CD8-positive, alpha-beta memory T cell (primary cell): Measurements from ENCODE around the gene CCT7. TPM values are rescaled to one million over a fixed set of nuclear protein-coding genes. Genes with fewer than 3 reads are reported as not detected.
A peak's percentile ranks its signal among the peaks of the same experiment; 100 is the strongest.

Experiments
- CTCF ChIA-PET: fragments of 350-600 bp; sonication (Branson Sonifier 250); formaldehyde crosslinking; loops from one replicate; lab custom pipeline; 2021; ENCODE audit warnings: antibody characterized with exemption; lab: Charles Lee
- POLR2A ChIA-PET: fragments of 350-600 bp; sonication (Branson Sonifier 250); formaldehyde crosslinking; loops from one replicate; lab custom pipeline; 2021; ENCODE audit warnings: antibody characterized with exemption; lab: Charles Lee
- DNase-seq, 5 donors: peaks; one replicate each; pipeline versions ENCODE4 v3.0.0 to v3.0.0-alpha.2; 2020 to 2022; ENCODE audit warnings: mixed read lengths in 1 of 5
- H3K27ac ChIP-seq: one replicate; pipeline ENCODE4 v1.7.0; 2013; ENCODE audit warnings: low read depth, mild to moderate bottlenecking, low read length, moderate library complexity
- H3K27me3 ChIP-seq: 2 replicates; pipeline ENCODE4 v1.7.0; 2013; ENCODE audit warnings: low read length, mild to moderate bottlenecking; ENCODE audit not compliant: insufficient read depth, poor library complexity, severe bottlenecking
- H3K36me3 ChIP-seq: 2 replicates; pipeline ENCODE4 v1.7.0; 2013; ENCODE audit warnings: mild to moderate bottlenecking, low read length, moderate library complexity; ENCODE audit not compliant: insufficient read depth
- H3K4me1 ChIP-seq: 2 replicates; pipeline ENCODE4 v1.7.0; 2013; ENCODE audit warnings: mild to moderate bottlenecking, low read length, moderate library complexity; ENCODE audit not compliant: insufficient read depth
- H3K4me3 ChIP-seq: 2 replicates; pipeline ENCODE4 v1.7.0; 2013; ENCODE audit warnings: mild to moderate bottlenecking, low read length
- H3K9me3 ChIP-seq: 2 replicates; pipeline ENCODE4 v1.7.0; 2013; ENCODE audit warnings: mild to moderate bottlenecking, low read length
- H3K27ac Mint-ChIP-seq, 8 donors: one replicate each; pipeline ENCODE4 v1.8.0; 2020 to 2021; ENCODE audit warnings: mixed read lengths in 8 of 8, mild to moderate bottlenecking in 6 of 8, inconsistent platforms in 3 of 8, moderate library complexity in 3 of 8
- H3K27me3 Mint-ChIP-seq, 2 donors: one replicate each; pipeline ENCODE4 v1.8.0; 2020 to 2021; ENCODE audit warnings: mixed read lengths in 2 of 2, mild to moderate bottlenecking in 1 of 2, moderate library complexity in 1 of 2
- H3K36me3 Mint-ChIP-seq, 3 donors: one replicate each; pipeline ENCODE4 v1.8.0; 2020 to 2021; ENCODE audit warnings: mixed read lengths in 3 of 3, inconsistent platforms in 1 of 3, mild to moderate bottlenecking in 1 of 3
- H3K4me1 Mint-ChIP-seq, 3 donors: one replicate each; pipeline ENCODE4 v1.8.0; 2020 to 2021; ENCODE audit warnings: mixed read lengths in 3 of 3, inconsistent platforms in 1 of 3, mild to moderate bottlenecking in 1 of 3
- H3K4me3 Mint-ChIP-seq, 7 donors: one replicate each; pipeline ENCODE4 v1.8.0; 2020 to 2021; ENCODE audit warnings: mixed read lengths in 7 of 7, mild to moderate bottlenecking in 6 of 7, moderate library complexity in 4 of 7, inconsistent platforms in 2 of 7
- H3K9me3 Mint-ChIP-seq, 5 donors: one replicate each; pipeline ENCODE4 v1.8.0; 2020 to 2022; ENCODE audit warnings: mixed read lengths in 5 of 5, mild to moderate bottlenecking in 3 of 5, moderate library complexity in 2 of 5, inconsistent platforms in 1 of 5
- polyA plus RNA-seq: library from polyadenylated mRNA; unstranded; fragments of 300-500 nt; fragmentation: Illumina TruSeq; gene quantifications from one replicate; pipeline ENCODE4 v1.2.3, GENCODE V29; 2021
- total RNA-seq, 2 experiments: library from RNA; stranded (reverse); gene quantifications; one replicate each; pipeline ENCODE4 v1.2.3, GENCODE V29; 2021

CCT7 gene
- total and polyA plus RNA-seq, 3 experiments from 2014 or later, result 263 to 758 (median 750) TPM

DNA sequence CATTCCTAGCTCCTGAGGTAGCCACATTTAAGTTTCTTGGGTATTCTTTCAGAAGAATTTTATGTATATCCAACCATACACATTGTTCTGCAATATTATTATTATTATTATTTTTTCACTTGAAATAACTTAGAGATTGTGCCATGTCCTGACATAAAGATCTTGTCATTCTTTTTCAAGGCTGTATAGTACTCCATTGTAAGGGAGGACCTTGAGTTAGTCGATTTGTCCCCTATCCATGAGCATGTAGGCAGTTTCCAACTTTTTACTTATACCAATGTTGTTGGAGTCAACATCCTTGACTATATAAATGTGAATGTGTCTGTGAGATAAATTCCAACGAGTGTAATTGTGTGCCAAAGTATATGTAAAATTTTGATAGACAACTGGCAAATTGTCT is 60.1 kb downstream of the CCT7 start:
- Histone ChIP-seq H3K27me3 (peaks cover 50% of the 10 kb centered on the region), H3K36me3 (no peaks in the 10 kb centered on the region), H3K4me3 (no peak overlapping the region), H3K27ac (no peak overlapping the region), H3K4me1 (peaks cover 27% of the 10 kb centered on the region), H3K9me3 (no peaks in the 10 kb centered on the region)
- POLR2A ChIA-PET, result interaction anchor here (0.7 to 0.8 kb wide), 2 partner anchors 10 to 56 kb away, joined by 3 read pairs; partner anchors contain the start of gene FBXO41
- Mint-ChIP-seq H3K27ac (peak overlapping the region in 1 of 8 donors; percentile 30), H3K9me3 (peaks cover 0 to 6% (median 0%) of the 10 kb centered on the region in 5 donors), H3K36me3 (no peaks in the 10 kb centered on the region), H3K4me1 (peaks cover 8 to 34% (median 20%) of the 10 kb centered on the region in 3 donors), H3K4me3 (peak overlapping the region in 4 of 7 donors; percentile 35 to 86 (median 72)), H3K27me3 (peaks cover 51 to 66% of the 10 kb centered on the region in 2 donors)
- CTCF ChIA-PET, result interaction anchor here (1.1 to 6.8 kb wide), 2 partner anchors 9 to 59 kb away, joined by 3 to 54 read pairs; partner anchors contain the start of genes CCT7 and PRADC1
- DNase-seq, result no peak

DNA sequence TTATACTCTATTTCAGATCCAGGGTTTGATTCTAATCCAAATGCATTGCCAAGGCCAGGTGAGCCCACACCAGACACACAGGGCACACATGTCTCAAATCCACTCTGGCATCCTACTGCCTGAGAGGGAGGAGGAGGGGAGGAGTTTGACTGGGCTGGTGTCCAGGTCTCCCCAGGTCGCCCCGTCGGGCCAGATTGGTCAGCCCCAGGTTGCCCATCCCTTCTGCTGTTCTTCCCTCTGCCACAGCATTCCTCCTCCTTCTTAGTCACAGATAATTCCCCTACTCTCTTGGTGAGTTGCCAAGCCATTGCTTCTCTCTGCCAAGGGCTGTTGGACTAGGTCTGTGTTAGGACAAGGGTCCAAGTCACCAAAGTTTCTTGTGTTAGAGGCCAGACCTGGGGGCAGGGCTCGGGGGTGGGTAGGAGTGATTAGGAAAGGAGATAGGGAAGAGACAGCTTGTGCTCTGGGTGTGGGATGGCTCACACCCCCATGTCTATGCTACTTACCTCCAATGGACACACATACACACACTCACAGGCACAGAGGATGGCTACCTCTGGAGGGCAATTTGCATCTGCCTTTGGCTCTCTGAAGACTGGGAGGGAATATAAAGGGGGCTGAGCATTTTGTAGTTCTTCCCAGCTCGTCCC is 61.8 kb downstream of the CCT7 start:
- H3K4me3 Mint-ChIP-seq, result peak overlapping the region in 1 of 7 donors; percentile 28
- peaks cover 0 to 4% (median 0%) of the 10 kb centered on the region in 5 donors for H3K9me3 Mint-ChIP-seq
- no peak overlapping the region for H3K4me3 ChIP-seq
- POLR2A ChIA-PET, result no interaction called here
- peaks cover 50% of the 10 kb centered on the region for H3K27me3 ChIP-seq
- H3K36me3 ChIP-seq, result no peaks in the 10 kb centered on the region
- CTCF ChIA-PET, result no interaction called here
- peaks cover 7 to 28% (median 14%) of the 10 kb centered on the region in 3 donors for H3K4me1 Mint-ChIP-seq
- H3K27me3 Mint-ChIP-seq, result peaks cover 59 to 75% of the 10 kb centered on the region in 2 donors
- no peak for DNase-seq
- no peaks in the 10 kb centered on the region for H3K9me3 ChIP-seq
- peaks cover 27% of the 10 kb centered on the region for H3K4me1 ChIP-seq
- peak overlapping the region in 1 of 8 donors; percentile 71 for H3K27ac Mint-ChIP-seq
- no peak overlapping the region for H3K27ac ChIP-seq
- no peaks in the 10 kb centered on the region for H3K36me3 Mint-ChIP-seq

DNA sequence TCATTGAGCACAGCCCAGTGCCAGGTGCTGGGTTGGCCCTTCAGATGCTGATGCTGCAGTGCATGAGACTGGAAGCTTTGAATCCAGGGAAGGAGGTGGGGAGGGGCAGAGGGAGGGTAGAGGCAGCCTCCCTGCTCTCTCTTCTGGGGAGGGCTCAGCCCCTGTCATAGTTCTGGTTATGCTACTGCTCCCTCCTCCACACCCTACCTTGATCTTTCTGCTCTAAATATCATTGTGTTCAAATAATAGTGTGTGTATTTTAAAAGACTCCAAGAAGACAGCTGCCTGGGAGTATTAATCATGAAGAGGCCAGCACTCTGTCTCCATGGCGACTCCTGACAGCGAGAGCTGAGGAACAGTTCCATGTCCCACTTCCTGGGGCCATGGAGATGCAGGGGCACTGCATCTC is 63.0 kb downstream of the CCT7 start:
- H3K4me1 Mint-ChIP-seq, result peaks cover 0 to 15% (median 6%) of the 10 kb centered on the region in 3 donors
- no peak overlapping the region for H3K4me3 Mint-ChIP-seq
- no peak overlapping the region for H3K4me3 ChIP-seq
- peaks cover 59 to 81% of the 10 kb centered on the region in 2 donors for H3K27me3 Mint-ChIP-seq
- peaks cover 0 to 2% (median 0%) of the 10 kb centered on the region in 5 donors for H3K9me3 Mint-ChIP-seq
- H3K27me3 ChIP-seq, result peaks cover 46% of the 10 kb centered on the region
- H3K4me1 ChIP-seq, result peaks cover 15% of the 10 kb centered on the region
- H3K27ac Mint-ChIP-seq, result no peak overlapping the region
- POLR2A ChIA-PET, result no interaction called here
- H3K9me3 ChIP-seq, result no peaks in the 10 kb centered on the region
- no peaks in the 10 kb centered on the region for H3K36me3 Mint-ChIP-seq
- no peak for DNase-seq
- H3K27ac ChIP-seq, result no peak overlapping the region
- CTCF ChIA-PET, result no interaction called here
- H3K36me3 ChIP-seq, result no peaks in the 10 kb centered on the region

DNA sequence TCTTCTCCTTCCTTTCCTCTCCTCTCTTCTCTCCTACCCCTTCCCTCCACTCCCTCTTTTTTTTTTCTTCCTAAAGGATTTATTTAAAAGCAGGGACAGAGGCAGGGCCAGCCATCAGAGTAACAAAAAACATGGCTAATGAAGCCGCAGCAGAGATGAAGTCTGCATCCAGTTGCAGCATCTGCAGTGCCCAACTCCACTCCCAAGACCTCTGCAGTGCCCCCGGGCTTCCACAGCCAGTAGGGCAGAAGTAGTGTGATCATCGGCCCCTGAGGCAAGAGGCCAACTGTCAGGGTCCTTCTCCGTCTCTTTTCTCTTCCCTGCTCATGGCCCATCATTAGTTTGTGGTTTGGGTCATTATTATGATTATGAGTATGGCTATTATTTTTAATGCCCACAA is 63.5 kb downstream of the CCT7 start:
- Mint-ChIP-seq H3K4me1 (peaks cover 0 to 10% (median 4%) of the 10 kb centered on the region in 3 donors), H3K36me3 (no peaks in the 10 kb centered on the region), H3K27ac (no peak overlapping the region), H3K27me3 (peaks cover 57 to 83% of the 10 kb centered on the region in 2 donors), H3K4me3 (no peak overlapping the region), H3K9me3 (peaks cover 0 to 4% (median 0%) of the 10 kb centered on the region in 5 donors)
- Histone ChIP-seq H3K9me3 (no peaks in the 10 kb centered on the region), H3K27ac (no peak overlapping the region), H3K36me3 (no peaks in the 10 kb centered on the region), H3K4me1 (peaks cover 10% of the 10 kb centered on the region), H3K4me3 (no peak overlapping the region), H3K27me3 (peaks cover 42% of the 10 kb centered on the region)
- POLR2A ChIA-PET, result no interaction called here
- CTCF ChIA-PET, result no interaction called here
- DNase-seq, result no peak

DNA sequence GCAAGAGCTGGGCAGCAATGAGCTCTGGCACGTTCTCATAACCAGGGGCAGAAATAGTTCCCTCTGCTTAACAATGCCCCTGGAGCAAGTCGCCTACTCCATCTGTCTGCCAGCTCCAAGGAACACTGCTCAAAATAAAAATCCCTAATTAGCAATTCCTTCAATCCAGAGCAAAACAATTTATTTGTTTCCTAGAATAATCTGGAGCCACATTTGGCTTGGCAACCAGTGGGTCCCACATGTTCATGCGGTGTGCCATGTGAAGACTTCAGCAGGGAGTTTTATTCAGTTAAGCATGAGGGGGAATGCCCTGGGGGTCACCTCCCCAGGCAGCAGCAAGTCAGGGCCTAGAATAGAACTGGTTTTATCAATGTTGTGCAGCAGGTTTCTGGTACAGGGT is 66.8 kb downstream of the CCT7 start:
- Mint-ChIP-seq H3K27me3 (peaks cover 48 to 71% of the 10 kb centered on the region in 2 donors), H3K36me3 (peaks cover 0 to under 1% (median 0%) of the 10 kb centered on the region in 3 donors), H3K9me3 (peaks cover 0 to 2% (median 0%) of the 10 kb centered on the region in 5 donors), H3K4me3 (no peak overlapping the region), H3K27ac (no peak overlapping the region), H3K4me1 (no peaks in the 10 kb centered on the region)
- ChIA-PET CTCF (no interaction called here), POLR2A (no interaction called here)
- DNase-seq, result no peak
- H3K4me3 ChIP-seq, result no peak overlapping the region
- H3K9me3 ChIP-seq, result no peaks in the 10 kb centered on the region
- no peaks in the 10 kb centered on the region for H3K36me3 ChIP-seq
- H3K27ac ChIP-seq, result no peak overlapping the region
- no peaks in the 10 kb centered on the region for H3K4me1 ChIP-seq
- peaks cover 18% of the 10 kb centered on the region for H3K27me3 ChIP-seq

DNA sequence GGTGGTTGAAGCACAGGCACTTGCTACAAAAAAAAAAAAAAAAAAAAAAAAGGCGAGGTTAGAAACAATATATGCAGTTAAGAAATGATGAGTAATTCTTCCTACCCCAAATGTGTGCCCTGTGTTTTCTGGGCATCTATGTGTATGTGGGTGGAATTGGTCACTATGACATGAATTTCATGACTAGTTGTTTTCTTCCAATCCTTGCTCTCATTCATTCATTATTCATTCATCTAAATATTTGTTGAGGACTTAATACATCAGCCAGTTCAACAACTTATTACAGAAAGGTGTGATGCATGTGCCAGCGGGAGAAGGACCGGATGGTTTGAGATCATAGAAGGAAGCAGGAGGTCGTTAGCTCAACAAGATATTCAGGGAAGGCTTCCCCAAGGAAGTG is 67.5 kb downstream of the CCT7 start:
- Mint-ChIP-seq H3K9me3 (peaks cover 0 to 2% (median 0%) of the 10 kb centered on the region in 5 donors), H3K36me3 (peaks cover 0 to 1% (median 0%) of the 10 kb centered on the region in 3 donors), H3K4me1 (no peaks in the 10 kb centered on the region), H3K27me3 (peaks cover 41 to 64% of the 10 kb centered on the region in 2 donors), H3K27ac (peak overlapping the region in 1 of 8 donors; percentile 65), H3K4me3 (no peak overlapping the region)
- ChIA-PET POLR2A (no interaction called here), CTCF (no interaction called here)
- Histone ChIP-seq H3K27ac (no peak overlapping the region), H3K36me3 (no peaks in the 10 kb centered on the region), H3K27me3 (peaks cover 11% of the 10 kb centered on the region), H3K9me3 (no peaks in the 10 kb centered on the region), H3K4me1 (no peaks in the 10 kb centered on the region), H3K4me3 (no peak overlapping the region)
- no peak for DNase-seq

Other genes with a start within 250 kb of the CCT7 start
- gene SFXN5, start 162.6 kb upstream of the CCT7 start, total RNA-seq, result 10 to 100 TPM; 16.8 to 19.1 TPM
- 1.8 TPM for gene SFXN5, start 162.6 kb upstream of the CCT7 start, polyA plus RNA-seq
- 1 to 10 TPM; 2.7 to 4.3 TPM for gene RAB11FIP5, start 121.4 kb upstream of the CCT7 start, total RNA-seq
- 10.4 TPM for gene RAB11FIP5, start 121.4 kb upstream of the CCT7 start, polyA plus RNA-seq
- not detected for gene NOTO, start 31.7 kb upstream of the CCT7 start, total RNA-seq
- not detected for gene NOTO, start 31.7 kb upstream of the CCT7 start, polyA plus RNA-seq
- 10 to 100 TPM; 41.2 to 42.8 TPM for gene SMYD5, start 20.1 kb upstream of the CCT7 start, total RNA-seq
- gene SMYD5, start 20.1 kb upstream of the CCT7 start, polyA plus RNA-seq, result 21.5 TPM
- 10 to 100 TPM; 21.1 to 24.9 TPM for gene PRADC1, start 1.1 kb upstream of the CCT7 start, total RNA-seq
- 27.2 TPM for gene PRADC1, start 1.1 kb upstream of the CCT7 start, polyA plus RNA-seq
- 10 to 100 TPM; 25.3 to 25.6 TPM for gene FBXO41, start 50.2 kb downstream of the CCT7 start, total RNA-seq
- 2.4 TPM for gene FBXO41, start 50.2 kb downstream of the CCT7 start, polyA plus RNA-seq
- gene EGR4, start 59.2 kb downstream of the CCT7 start, total RNA-seq, result under 1 TPM; 0.31 to 0.55 TPM
- gene EGR4, start 59.2 kb downstream of the CCT7 start, polyA plus RNA-seq, result not detected
- gene ALMS1, start 151.5 kb downstream of the CCT7 start, total RNA-seq, result 10 to 100 TPM; 18.8 to 20.1 TPM
- 4.1 TPM for gene ALMS1, start 151.5 kb downstream of the CCT7 start, polyA plus RNA-seq